Measurements from ENCODE around the gene SPATA6L.

- no peak for TF ChIP-seq POLR2A (IDR thresholded peaks at IDR 0.05; ENCODE audit: low read depth, low read length)
- no peak for TF ChIP-seq CTCF (conservative IDR thresholded peaks at IDR 0.05; ENCODE audit: low read depth, low read length)
- no peak for TF ChIP-seq MAFK (IDR thresholded peaks at IDR 0.05; ENCODE audit: low read depth, low read length)
- no peak for TF ChIP-seq NFE2L2 (IDR thresholded peaks at IDR 0.05; ENCODE audit: low read depth, low read length)
- TF ChIP-seq ELK1 (IDR thresholded peaks at IDR 0.05; ENCODE audit: borderline replicate concordance, low read depth, low read length): no peak
Measured at GRCh38 chr9:4573634-4574389, 92.5 kb downstream of the SPATA6L start.
